Loucy (cell line): ENCODE data around the gene TLN1.

Source experiments
- EZH2phosphoT487 ChIP-seq: fragments of 200-600 bp; IDR thresholded peaks from 2 replicates; pipeline ENCODE4 v1.6.1; 2018; ENCODE audit warnings: antibody characterized with exemption, mild to moderate bottlenecking, moderate library complexity, borderline replicate concordance
- TF ChIP-seq, protein P1 (sequence below): fragments of 200-600 bp; sonication (generic); conservative IDR thresholded peaks from 2 replicates; pipeline ENCODE4 v1.5.1; 2014; ENCODE audit warnings: mild to moderate bottlenecking, antibody characterized with exemption, low read length

DNA sequence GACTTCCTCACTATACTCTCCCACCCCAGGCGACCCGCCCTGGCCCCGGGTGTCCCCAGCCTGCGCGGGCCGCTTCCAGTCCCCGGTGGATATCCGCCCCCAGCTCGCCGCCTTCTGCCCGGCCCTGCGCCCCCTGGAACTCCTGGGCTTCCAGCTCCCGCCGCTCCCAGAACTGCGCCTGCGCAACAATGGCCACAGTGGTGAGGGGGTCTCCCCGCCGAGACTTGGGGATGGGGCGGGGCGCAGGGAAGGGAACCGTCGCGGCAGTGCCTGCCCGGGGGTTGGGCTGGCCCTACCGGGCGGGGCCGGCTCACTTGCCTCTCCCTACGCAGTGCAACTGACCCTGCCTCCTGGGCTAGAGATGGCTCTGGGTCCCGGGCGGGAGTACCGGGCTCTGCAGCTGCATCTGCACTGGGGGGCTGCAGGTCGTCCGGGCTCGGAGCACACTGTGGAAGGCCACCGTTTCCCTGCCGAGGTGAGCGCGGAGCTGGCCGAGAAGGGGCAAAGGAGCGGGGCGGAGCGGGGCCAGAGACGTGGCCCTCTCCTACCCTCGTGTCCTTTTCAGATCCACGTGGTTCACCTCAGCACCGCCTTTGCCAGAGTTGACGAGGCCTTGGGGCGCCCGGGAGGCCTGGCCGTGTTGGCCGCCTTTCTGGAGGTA lies 56.1 kb downstream of the TLN1 start:
- TF ChIP-seq, protein P1, sequence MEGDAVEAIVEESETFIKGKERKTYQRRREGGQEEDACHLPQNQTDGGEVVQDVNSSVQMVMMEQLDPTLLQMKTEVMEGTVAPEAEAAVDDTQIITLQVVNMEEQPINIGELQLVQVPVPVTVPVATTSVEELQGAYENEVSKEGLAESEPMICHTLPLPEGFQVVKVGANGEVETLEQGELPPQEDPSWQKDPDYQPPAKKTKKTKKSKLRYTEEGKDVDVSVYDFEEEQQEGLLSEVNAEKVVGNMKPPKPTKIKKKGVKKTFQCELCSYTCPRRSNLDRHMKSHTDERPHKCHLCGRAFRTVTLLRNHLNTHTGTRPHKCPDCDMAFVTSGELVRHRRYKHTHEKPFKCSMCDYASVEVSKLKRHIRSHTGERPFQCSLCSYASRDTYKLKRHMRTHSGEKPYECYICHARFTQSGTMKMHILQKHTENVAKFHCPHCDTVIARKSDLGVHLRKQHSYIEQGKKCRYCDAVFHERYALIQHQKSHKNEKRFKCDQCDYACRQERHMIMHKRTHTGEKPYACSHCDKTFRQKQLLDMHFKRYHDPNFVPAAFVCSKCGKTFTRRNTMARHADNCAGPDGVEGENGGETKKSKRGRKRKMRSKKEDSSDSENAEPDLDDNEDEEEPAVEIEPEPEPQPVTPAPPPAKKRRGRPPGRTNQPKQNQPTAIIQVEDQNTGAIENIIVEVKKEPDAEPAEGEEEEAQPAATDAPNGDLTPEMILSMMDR = no peak
- no peak for TF ChIP-seq EZH2phosphoT487
